Kidney (tissue), 14 donors: ENCODE results near the gene THEM4. TPM values are rescaled to one million over a fixed set of nuclear protein-coding genes. Genes with fewer than 3 reads are reported as not detected.

ENCODE experiments used
- DNase-seq, 5 donors: peaks; one replicate each; pipeline ENCODE4 v3.0.0-alpha.2; 2013 to 2020
- FAIRE-seq: peaks from 2 replicates; lab custom pipeline; 2012; peaks lifted over from hg19 to GRCh38; lab: Jason Lieb, UNC
- H3K27ac ChIP-seq, 2 donors: one replicate each; pipeline ENCODE4 v1.7.0; 2013; ENCODE audit warnings: low read depth in 2 of 2, low read length in 2 of 2, inconsistent platforms in 1 of 2
- H3K27me3 ChIP-seq: one replicate; pipeline ENCODE4 v1.7.1; 2013; ENCODE audit warnings: low read length, inconsistent platforms; ENCODE audit not compliant: control insufficient read depth, insufficient read depth
- H3K36me3 ChIP-seq, 3 donors: one replicate each; pipeline versions ENCODE4 v1.7.0 to v1.7.1; 2013; ENCODE audit warnings: low read length in 3 of 3, control low read depth in 1 of 3, inconsistent platforms in 1 of 3; ENCODE audit not compliant: insufficient read depth in 3 of 3, control insufficient read depth in 2 of 3
- H3K4me1 ChIP-seq, 3 donors: one replicate each; pipeline versions ENCODE4 v1.7.0 to v1.7.1; 2013; ENCODE audit warnings: low read length in 3 of 3, inconsistent platforms in 1 of 3, low read depth in 1 of 3; ENCODE audit not compliant: control insufficient read depth in 2 of 3, insufficient read depth in 2 of 3
- H3K4me3 ChIP-seq, 3 donors: one replicate each; pipeline versions ENCODE4 v1.7.0 to v1.8.1; 2013; ENCODE audit warnings: low read length in 3 of 3, control low read depth in 1 of 3, inconsistent platforms in 1 of 3
- H3K9ac ChIP-seq, 3 donors: one replicate each; pipeline versions ENCODE4 v1.7.0 to v1.7.1; 2013; ENCODE audit warnings: low read length in 3 of 3, control low read depth in 1 of 3, inconsistent platforms in 1 of 3
- H3K9me3 ChIP-seq, 3 donors: one replicate each; pipeline versions ENCODE4 v1.7.0 to v1.7.1; 2013; ENCODE audit warnings: low read length in 3 of 3, control low read depth in 1 of 3, inconsistent platforms in 1 of 3; ENCODE audit not compliant: control insufficient read depth in 2 of 3, insufficient read depth in 1 of 3
- intact Hi-C: fragments of 100-400 bp; cut with DNase I; formaldehyde crosslinking; loops from one replicate; pipeline ENCODE4 v1.11.1; 2022
- polyA plus RNA-seq: library from polyadenylated mRNA; stranded (reverse); fragments of 350-450 nt; fragmentation: Illumina TruSeq; extraction: RNeasy Lipid Tissue Mini Kit (QIAGEN cat#74804); gene quantifications from one replicate; pipeline ENCODE4 v1.2.3, GENCODE V29; 2014; ENCODE audit warnings: low read depth, low replicate concordance; ENCODE audit not compliant: insufficient read depth
- total RNA-seq: library from RNA; stranded (reverse); fragmentation: NEBNext Ultra II Directional; extraction: Animal tissue kit (Norgen Biotek cat#: 25700); gene quantifications from one replicate; pipeline ENCODE4 v1.2.1, GENCODE V29; 2021
- TF ChIP-seq, protein P1 (sequence below): IDR thresholded peaks from 3 replicates; pipeline ENCODE4 v1.5.1; 2012; ENCODE audit warnings: mild to moderate bottlenecking, moderate library complexity, borderline replicate concordance; ENCODE audit not compliant: insufficient read depth; ENCODE audit errors: extremely low read depth
- donor health status: control.
- donor health status: control.
- donor health status: control.
- donor health status: control.
- donor health status: control.
- donor health status: DM: yes; HTN: yes; CAD: no.
- donor health status: Normal renal cell carcinoma (clear cell type).

THEM4 gene
- total and polyA plus RNA-seq, 2 donors from 2014 or later, result 17.5 to 27.9 TPM

- H3K27me3 ChIP-seq, result no peaks in the 10 kb centered on the region
- peak; percentile 59 to 92 (median 73) for DNase-seq
- peak overlapping the region; percentile 23 to 33 for H3K27ac ChIP-seq
- FAIRE-seq, result no peak
- H3K9ac ChIP-seq, result no peak overlapping the region
- H3K36me3 ChIP-seq, result no peaks in the 10 kb centered on the region
- TF ChIP-seq, protein P1, sequence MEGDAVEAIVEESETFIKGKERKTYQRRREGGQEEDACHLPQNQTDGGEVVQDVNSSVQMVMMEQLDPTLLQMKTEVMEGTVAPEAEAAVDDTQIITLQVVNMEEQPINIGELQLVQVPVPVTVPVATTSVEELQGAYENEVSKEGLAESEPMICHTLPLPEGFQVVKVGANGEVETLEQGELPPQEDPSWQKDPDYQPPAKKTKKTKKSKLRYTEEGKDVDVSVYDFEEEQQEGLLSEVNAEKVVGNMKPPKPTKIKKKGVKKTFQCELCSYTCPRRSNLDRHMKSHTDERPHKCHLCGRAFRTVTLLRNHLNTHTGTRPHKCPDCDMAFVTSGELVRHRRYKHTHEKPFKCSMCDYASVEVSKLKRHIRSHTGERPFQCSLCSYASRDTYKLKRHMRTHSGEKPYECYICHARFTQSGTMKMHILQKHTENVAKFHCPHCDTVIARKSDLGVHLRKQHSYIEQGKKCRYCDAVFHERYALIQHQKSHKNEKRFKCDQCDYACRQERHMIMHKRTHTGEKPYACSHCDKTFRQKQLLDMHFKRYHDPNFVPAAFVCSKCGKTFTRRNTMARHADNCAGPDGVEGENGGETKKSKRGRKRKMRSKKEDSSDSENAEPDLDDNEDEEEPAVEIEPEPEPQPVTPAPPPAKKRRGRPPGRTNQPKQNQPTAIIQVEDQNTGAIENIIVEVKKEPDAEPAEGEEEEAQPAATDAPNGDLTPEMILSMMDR, result no peak
- intact Hi-C loops, result no loop called here
- H3K4me3 ChIP-seq, result no peak overlapping the region
- H3K9me3 ChIP-seq, result no peaks in the 10 kb centered on the region
- peaks cover 4 to 20% (median 11%) of the 10 kb centered on the region in 3 donors for H3K4me1 ChIP-seq
Observed at GRCh38 chr1:151945725-151946722, 36.7 kb upstream of the THEM4 start.

DNA sequence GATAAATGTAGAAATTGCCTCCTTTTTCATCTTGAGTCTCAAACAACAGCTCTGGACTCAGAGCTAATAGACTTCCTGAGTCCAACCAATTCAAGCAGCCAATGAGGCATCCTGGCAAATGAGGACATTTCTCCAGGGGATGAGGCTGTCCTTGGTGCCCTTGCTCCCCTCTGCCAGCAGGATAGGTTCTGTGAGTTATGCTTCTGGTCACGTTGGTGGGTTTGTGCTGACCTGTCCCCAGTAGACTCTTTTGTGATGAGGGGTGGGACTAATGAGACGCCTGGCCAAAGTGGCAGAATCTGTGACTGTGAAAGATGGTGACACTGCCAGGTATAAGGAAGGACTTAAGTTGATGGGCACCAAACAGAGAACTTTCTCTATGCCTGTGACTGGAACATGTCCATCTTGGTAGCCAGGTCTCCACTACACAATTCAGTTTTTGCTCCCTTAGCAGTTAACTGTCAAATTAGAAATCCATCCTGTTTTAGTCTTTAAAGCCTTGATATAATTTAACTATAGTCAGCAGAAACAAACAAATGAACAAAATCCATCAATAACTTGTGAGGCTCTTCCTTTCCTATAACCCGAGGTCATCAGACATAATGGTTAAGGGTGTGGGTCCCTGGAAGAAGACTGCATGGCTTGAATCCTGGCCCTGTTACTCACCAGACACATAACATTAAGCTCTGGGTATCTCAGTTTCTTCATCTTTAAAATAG is 35.7 kb upstream of the THEM4 start:
- DNase-seq (no peak), FAIRE-seq (no peak)
- Histone ChIP-seq H3K27ac (peak overlapping the region; percentile 44 to 53), H3K4me1 (peaks cover 4 to 20% (median 11%) of the 10 kb centered on the region in 3 donors), H3K4me3 (no peak overlapping the region), H3K36me3 (no peaks in the 10 kb centered on the region), H3K9me3 (no peaks in the 10 kb centered on the region), H3K27me3 (no peaks in the 10 kb centered on the region), H3K9ac (no peak overlapping the region)
- intact Hi-C loops, result no loop called here
- TF ChIP-seq, protein P1, result no peak

- DNase-seq (no peak), FAIRE-seq (no peak)
- Histone ChIP-seq H3K36me3 (no peaks in the 10 kb centered on the region), H3K27ac (peak overlapping the region in 1 of 2 donors; percentile 44), H3K4me1 (peaks cover 4 to 20% (median 11%) of the 10 kb centered on the region in 3 donors), H3K27me3 (no peaks in the 10 kb centered on the region), H3K9me3 (no peaks in the 10 kb centered on the region), H3K4me3 (no peak overlapping the region), H3K9ac (no peak overlapping the region)
- TF ChIP-seq, protein P1, result no peak
- intact Hi-C loops, result no loop called here
Observed at GRCh38 chr1:151944126-151944856, 35.0 kb upstream of the THEM4 start.
